HEK293 (cell line): ENCODE measurements around the gene SINHCAF.

Source experiments
- GLIS2 ChIP-seq: fragments of 450-650 bp; formaldehyde crosslinking; IDR thresholded peaks from 2 replicates; pipeline ENCODE4 v1.5.1; 2016; ENCODE audit warnings: missing biosample characterization, missing genetic modification characterization
- HOXC10 ChIP-seq: sonication (generic); formaldehyde crosslinking; IDR thresholded peaks from 2 replicates; pipeline ENCODE4 v1.8.1; 2023; ENCODE audit warnings: mild to moderate bottlenecking, missing genetic modification reagents
- IKZF3 ChIP-seq: fragments of 450-650 bp; IDR thresholded peaks from 2 replicates; pipeline ENCODE4 v1.5.0; 2018; ENCODE audit warnings: missing biosample characterization, mild to moderate bottlenecking, missing genetic modification characterization, moderate library complexity
- MYNN ChIP-seq: fragments of 450-650 bp; formaldehyde crosslinking; IDR thresholded peaks from 2 replicates; pipeline ENCODE4 v1.5.1; 2016; ENCODE audit warnings: missing biosample characterization, missing genetic modification characterization, borderline replicate concordance
- MZF1 ChIP-seq: fragments of 450-650 bp; formaldehyde crosslinking; IDR thresholded peaks from 2 replicates; pipeline ENCODE4 v1.5.1; 2017; ENCODE audit warnings: missing biosample characterization, missing genetic modification characterization, borderline replicate concordance
- REPIN1 ChIP-seq: fragments of 450-650 bp; formaldehyde crosslinking; IDR thresholded peaks from 2 replicates; pipeline ENCODE4 v1.5.1; 2017; ENCODE audit warnings: missing biosample characterization, missing genetic modification characterization, low read depth
- SCRT1 ChIP-seq: fragments of 450-650 bp; formaldehyde crosslinking; IDR thresholded peaks from 2 replicates; pipeline ENCODE4 v1.5.1; 2016; ENCODE audit warnings: missing biosample characterization, missing genetic modification characterization, borderline replicate concordance
- ZBTB21 ChIP-seq: fragments of 450-650 bp; formaldehyde crosslinking; IDR thresholded peaks from 2 replicates; pipeline ENCODE4 v1.5.1; 2017; ENCODE audit warnings: missing biosample characterization, missing genetic modification characterization
- ZEB2 ChIP-seq: fragments of 450-650 bp; formaldehyde crosslinking; IDR thresholded peaks from 2 replicates; pipeline ENCODE4 v1.5.1; 2016; ENCODE audit warnings: missing biosample characterization, missing genetic modification characterization
- ZNF112 ChIP-seq: fragments of 450-650 bp; formaldehyde crosslinking; IDR thresholded peaks from 2 replicates; pipeline ENCODE4 v1.5.0; 2017; ENCODE audit warnings: missing biosample characterization, missing genetic modification characterization
- ZNF121 ChIP-seq: fragments of 450-650 bp; formaldehyde crosslinking; IDR thresholded peaks from 2 replicates; pipeline ENCODE4 v1.5.1; 2016; ENCODE audit warnings: missing biosample characterization, missing genetic modification characterization
- ZNF157 ChIP-seq: fragments of 450-650 bp; formaldehyde crosslinking; IDR thresholded peaks from 2 replicates; pipeline ENCODE4 v1.5.1; 2016; ENCODE audit warnings: missing biosample characterization, missing genetic modification characterization
- ZNF174 ChIP-seq: fragments of 450-650 bp; formaldehyde crosslinking; IDR thresholded peaks from 2 replicates; pipeline ENCODE4 v1.5.0; 2017; ENCODE audit warnings: missing biosample characterization, mild to moderate bottlenecking, missing genetic modification characterization
- ZNF221 ChIP-seq: fragments of 450-650 bp; formaldehyde crosslinking; IDR thresholded peaks from 2 replicates; pipeline ENCODE4 v1.5.1; 2017; ENCODE audit warnings: missing biosample characterization, missing genetic modification characterization, borderline replicate concordance
- ZNF324 ChIP-seq: fragments of 450-650 bp; formaldehyde crosslinking; IDR thresholded peaks from 2 replicates; pipeline ENCODE4 v1.5.1; 2016; ENCODE audit warnings: missing biosample characterization, missing genetic modification characterization
- ZNF391 ChIP-seq: fragments of 450-650 bp; formaldehyde crosslinking; IDR thresholded peaks from 2 replicates; pipeline ENCODE4 v1.5.1; 2016; ENCODE audit warnings: low read depth, missing biosample characterization, missing genetic modification characterization, borderline replicate concordance
- ZNF416 ChIP-seq: fragments of 450-650 bp; formaldehyde crosslinking; IDR thresholded peaks from 2 replicates; pipeline ENCODE4 v1.5.1; 2016; ENCODE audit warnings: missing biosample characterization, missing genetic modification characterization
- ZNF433 ChIP-seq: fragments of 450-650 bp; formaldehyde crosslinking; IDR thresholded peaks from 2 replicates; pipeline ENCODE4 v1.5.1; 2016; ENCODE audit warnings: missing biosample characterization, missing genetic modification characterization, low read depth
- ZNF521 ChIP-seq: fragments of 450-650 bp; formaldehyde crosslinking; IDR thresholded peaks from 2 replicates; pipeline ENCODE4 v1.5.1; 2017; ENCODE audit warnings: missing biosample characterization, mild to moderate bottlenecking, missing genetic modification characterization
- ZNF548 ChIP-seq: fragments of 450-650 bp; formaldehyde crosslinking; IDR thresholded peaks from 2 replicates; pipeline ENCODE4 v1.5.1; 2016; ENCODE audit warnings: missing biosample characterization, missing genetic modification characterization
- ZNF600 ChIP-seq: fragments of 450-650 bp; formaldehyde crosslinking; IDR thresholded peaks from 2 replicates; pipeline ENCODE4 v1.5.1; 2016; ENCODE audit warnings: missing biosample characterization, missing genetic modification characterization
- ZNF654 ChIP-seq: fragments of 450-650 bp; formaldehyde crosslinking; IDR thresholded peaks from 2 replicates; pipeline ENCODE4 v1.5.1; 2016; ENCODE audit warnings: low read depth, missing biosample characterization, missing genetic modification characterization
- ZNF776 ChIP-seq: fragments of 450-650 bp; formaldehyde crosslinking; IDR thresholded peaks from 2 replicates; pipeline ENCODE4 v1.5.0; 2017; ENCODE audit warnings: missing biosample characterization, missing genetic modification characterization, borderline replicate concordance
- TF ChIP-seq, protein P1 (sequence below): fragments of 450-650 bp; formaldehyde crosslinking; IDR thresholded peaks from 2 replicates; pipeline ENCODE4 v1.5.1; 2016; ENCODE audit warnings: missing biosample characterization, missing genetic modification characterization
- TF ChIP-seq, protein P2 (sequence below): fragments of 450-650 bp; formaldehyde crosslinking; IDR thresholded peaks from 2 replicates; pipeline ENCODE4; 2016; ENCODE audit warnings: missing biosample characterization, missing genetic modification characterization
- TF ChIP-seq, protein P3 (sequence below): fragments of 450-650 bp; formaldehyde crosslinking; conservative IDR thresholded peaks from 2 replicates; pipeline ENCODE4 v1.5.1; 2016; ENCODE audit warnings: low read depth, missing biosample characterization, missing genetic modification characterization
- TF ChIP-seq, protein P4 (sequence below): fragments of 450-650 bp; formaldehyde crosslinking; IDR thresholded peaks from 2 replicates; pipeline ENCODE4 v1.5.1; 2016; ENCODE audit warnings: missing biosample characterization, missing genetic modification characterization
- TF ChIP-seq, protein P5 (sequence below): fragments of 450-650 bp; formaldehyde crosslinking; IDR thresholded peaks from 2 replicates; pipeline ENCODE4 v1.5.1; 2016; ENCODE audit warnings: missing biosample characterization, missing genetic modification characterization

The SINHCAF gene

DNA sequence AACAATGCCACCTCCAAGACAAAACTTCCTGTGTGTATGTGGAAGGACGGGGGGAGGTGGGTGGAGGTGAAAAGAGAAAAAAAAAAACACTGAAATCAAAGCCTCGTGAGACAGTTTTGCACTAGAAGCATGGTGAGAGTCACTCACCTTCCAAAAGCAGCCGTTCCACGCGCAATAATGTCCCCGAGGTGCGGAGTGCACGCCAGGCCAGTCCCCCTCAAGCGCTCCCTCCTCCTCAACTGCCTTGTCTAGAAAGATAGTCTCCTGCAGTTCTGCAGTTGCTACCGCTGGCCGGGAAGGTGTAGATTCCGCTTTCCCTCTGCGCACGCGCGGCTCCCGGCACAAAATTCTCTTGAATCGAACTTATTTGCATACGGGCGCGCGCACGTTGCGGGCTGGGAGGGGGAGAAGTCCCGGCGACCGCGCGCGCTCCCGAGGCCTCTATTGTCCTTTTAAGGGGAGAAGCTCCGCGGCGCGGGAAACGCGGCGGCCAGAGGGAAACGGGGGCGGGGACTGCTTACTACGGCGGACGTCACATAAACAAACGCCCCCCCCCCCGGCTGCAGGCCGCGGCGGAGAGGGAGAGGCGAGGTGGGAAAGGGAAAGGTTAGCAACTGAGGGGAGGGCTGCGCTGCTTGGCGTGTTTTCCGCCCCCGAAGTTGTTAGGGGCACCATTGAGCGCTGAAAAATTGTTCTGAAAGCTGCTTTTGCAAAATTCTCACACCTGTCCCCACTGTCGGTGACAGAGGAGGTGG is at the start of gene SINHCAF (continued):
- TF ChIP-seq MYNN = no peak
- peak; percentile 60; the same call in 1 of the 2 replicates for TF ChIP-seq ZEB2
- 0 out of 2 replicates have a peak, but pooled peaks have one; percentile 23 for TF ChIP-seq ZNF391 (tag by site-specific recombination)
- TF ChIP-seq, protein P1, sequence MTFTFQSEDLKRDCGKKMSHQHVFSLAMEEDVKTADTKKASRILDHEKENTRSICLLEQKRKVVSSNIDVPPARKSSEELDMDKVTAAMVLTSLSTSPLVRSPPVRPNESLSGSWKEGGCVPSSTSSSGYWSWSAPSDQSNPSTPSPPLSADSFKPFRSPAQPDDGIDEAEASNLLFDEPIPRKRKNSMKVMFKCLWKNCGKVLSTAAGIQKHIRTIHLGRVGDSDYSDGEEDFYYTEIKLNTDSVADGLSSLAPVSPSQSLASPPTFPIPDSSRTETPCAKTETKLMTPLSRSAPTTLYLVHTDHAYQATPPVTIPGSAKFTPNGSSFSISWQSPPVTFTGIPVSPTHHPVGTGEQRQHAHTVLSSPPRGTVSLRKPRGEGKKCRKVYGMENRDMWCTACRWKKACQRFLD (tag by site-specific recombination) = no peak
- no peak for TF ChIP-seq ZNF654
- TF ChIP-seq ZNF324 (tag by site-specific recombination) = no peak
- peak; percentile 64; the same call in 1 of the 2 replicates for TF ChIP-seq ZBTB21 (tag by site-specific recombination)
- peak; percentile 65; the same call in 1 of the 2 replicates for TF ChIP-seq MZF1 (tag by site-specific recombination)
- no peak for TF ChIP-seq ZNF548 (tag by site-specific recombination)
- no peak for TF ChIP-seq ZNF776 (tag by site-specific recombination)
- no peak for TF ChIP-seq ZNF174 (tag by site-specific recombination)
- TF ChIP-seq, protein P2, sequence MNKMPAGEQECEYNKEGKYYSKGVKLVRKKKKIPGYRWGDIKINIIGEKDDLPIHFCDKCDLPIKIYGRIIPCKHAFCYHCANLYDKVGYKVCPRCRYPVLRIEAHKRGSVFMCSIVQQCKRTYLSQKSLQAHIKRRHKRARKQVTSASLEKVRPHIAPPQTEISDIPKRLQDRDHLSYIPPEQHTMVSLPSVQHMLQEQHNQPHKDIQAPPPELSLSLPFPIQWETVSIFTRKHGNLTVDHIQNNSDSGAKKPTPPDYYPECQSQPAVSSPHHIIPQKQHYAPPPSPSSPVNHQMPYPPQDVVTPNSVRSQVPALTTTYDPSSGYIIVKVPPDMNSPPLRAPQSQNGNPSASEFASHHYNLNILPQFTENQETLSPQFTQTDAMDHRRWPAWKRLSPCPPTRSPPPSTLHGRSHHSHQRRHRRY (tag by site-specific recombination) = no peak
- peak; percentile 83 for TF ChIP-seq IKZF3
- TF ChIP-seq ZNF121 (tag by site-specific recombination) = no peak
- TF ChIP-seq HOXC10 (CRISPR knock-in tag) = no peak
- TF ChIP-seq, protein P3, sequence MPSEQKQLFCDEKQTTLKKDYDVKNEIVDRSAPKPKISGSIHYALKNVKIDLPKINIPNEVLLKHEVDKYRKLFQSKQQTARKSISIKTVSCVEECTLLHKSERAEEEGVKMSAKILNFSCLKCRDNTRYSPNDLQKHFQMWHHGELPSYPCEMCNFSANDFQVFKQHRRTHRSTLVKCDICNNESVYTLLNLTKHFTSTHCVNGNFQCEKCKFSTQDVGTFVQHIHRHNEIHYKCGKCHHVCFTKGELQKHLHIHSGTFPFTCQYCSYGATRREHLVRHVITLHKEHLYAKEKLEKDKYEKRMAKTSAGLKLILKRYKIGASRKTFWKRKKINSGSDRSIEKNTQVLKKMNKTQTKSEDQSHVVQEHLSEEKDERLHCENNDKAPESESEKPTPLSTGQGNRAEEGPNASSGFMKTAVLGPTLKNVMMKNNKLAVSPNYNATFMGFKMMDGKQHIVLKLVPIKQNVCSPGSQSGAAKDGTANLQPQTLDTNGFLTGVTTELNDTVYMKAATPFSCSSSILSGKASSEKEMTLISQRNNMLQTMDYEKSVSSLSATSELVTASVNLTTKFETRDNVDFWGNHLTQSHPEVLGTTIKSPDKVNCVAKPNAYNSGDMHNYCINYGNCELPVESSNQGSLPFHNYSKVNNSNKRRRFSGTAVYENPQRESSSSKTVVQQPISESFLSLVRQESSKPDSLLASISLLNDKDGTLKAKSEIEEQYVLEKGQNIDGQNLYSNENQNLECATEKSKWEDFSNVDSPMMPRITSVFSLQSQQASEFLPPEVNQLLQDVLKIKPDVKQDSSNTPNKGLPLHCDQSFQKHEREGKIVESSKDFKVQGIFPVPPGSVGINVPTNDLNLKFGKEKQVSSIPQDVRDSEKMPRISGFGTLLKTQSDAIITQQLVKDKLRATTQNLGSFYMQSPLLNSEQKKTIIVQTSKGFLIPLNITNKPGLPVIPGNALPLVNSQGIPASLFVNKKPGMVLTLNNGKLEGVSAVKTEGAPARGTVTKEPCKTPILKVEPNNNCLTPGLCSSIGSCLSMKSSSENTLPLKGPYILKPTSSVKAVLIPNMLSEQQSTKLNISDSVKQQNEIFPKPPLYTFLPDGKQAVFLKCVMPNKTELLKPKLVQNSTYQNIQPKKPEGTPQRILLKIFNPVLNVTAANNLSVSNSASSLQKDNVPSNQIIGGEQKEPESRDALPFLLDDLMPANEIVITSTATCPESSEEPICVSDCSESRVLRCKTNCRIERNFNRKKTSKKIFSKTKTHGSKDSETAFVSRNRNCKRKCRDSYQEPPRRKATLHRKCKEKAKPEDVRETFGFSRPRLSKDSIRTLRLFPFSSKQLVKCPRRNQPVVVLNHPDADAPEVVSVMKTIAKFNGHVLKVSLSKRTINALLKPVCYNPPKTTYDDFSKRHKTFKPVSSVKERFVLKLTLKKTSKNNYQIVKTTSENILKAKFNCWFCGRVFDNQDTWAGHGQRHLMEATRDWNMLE (tag by site-specific recombination) = no peak
- no peak for TF ChIP-seq ZNF433
- no peak for TF ChIP-seq ZNF521 (tag by site-specific recombination)
- TF ChIP-seq SCRT1 = no peak
- no peak for TF ChIP-seq REPIN1 (tag by site-specific recombination)
- no peak for TF ChIP-seq ZNF112 (tag by site-specific recombination)
- TF ChIP-seq ZNF416 (tag by site-specific recombination) = no peak
- TF ChIP-seq, protein P4, sequence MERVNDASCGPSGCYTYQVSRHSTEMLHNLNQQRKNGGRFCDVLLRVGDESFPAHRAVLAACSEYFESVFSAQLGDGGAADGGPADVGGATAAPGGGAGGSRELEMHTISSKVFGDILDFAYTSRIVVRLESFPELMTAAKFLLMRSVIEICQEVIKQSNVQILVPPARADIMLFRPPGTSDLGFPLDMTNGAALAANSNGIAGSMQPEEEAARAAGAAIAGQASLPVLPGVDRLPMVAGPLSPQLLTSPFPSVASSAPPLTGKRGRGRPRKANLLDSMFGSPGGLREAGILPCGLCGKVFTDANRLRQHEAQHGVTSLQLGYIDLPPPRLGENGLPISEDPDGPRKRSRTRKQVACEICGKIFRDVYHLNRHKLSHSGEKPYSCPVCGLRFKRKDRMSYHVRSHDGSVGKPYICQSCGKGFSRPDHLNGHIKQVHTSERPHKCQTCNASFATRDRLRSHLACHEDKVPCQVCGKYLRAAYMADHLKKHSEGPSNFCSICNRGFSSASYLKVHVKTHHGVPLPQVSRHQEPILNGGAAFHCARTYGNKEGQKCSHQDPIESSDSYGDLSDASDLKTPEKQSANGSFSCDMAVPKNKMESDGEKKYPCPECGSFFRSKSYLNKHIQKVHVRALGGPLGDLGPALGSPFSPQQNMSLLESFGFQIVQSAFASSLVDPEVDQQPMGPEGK (tag by site-specific recombination) = peak; percentile 94
- TF ChIP-seq GLIS2 (tag by site-specific recombination) = peak; percentile 54; the same call in 1 of the 2 replicates
- TF ChIP-seq, protein P5, sequence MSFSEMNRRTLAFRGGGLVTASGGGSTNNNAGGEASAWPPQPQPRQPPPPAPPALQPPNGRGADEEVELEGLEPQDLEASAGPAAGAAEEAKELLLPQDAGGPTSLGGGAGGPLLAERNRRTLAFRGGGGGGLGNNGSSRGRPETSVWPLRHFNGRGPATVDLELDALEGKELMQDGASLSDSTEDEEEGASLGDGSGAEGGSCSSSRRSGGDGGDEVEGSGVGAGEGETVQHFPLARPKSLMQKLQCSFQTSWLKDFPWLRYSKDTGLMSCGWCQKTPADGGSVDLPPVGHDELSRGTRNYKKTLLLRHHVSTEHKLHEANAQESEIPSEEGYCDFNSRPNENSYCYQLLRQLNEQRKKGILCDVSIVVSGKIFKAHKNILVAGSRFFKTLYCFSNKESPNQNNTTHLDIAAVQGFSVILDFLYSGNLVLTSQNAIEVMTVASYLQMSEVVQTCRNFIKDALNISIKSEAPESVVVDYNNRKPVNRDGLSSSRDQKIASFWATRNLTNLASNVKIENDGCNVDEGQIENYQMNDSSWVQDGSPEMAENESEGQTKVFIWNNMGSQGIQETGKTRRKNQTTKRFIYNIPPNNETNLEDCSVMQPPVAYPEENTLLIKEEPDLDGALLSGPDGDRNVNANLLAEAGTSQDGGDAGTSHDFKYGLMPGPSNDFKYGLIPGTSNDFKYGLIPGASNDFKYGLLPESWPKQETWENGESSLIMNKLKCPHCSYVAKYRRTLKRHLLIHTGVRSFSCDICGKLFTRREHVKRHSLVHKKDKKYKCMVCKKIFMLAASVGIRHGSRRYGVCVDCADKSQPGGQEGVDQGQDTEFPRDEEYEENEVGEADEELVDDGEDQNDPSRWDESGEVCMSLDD (tag by site-specific recombination) = no peak
- TF ChIP-seq ZNF600 = peak; percentile 90
- no peak for TF ChIP-seq ZNF221 (tag by site-specific recombination)
- no peak for TF ChIP-seq ZNF157 (tag by site-specific recombination)
